LHCN-M2 (cell line): ENCODE measurements around the gene SPDYE6. TPM values are rescaled to one million over a fixed set of nuclear protein-coding genes. Genes with fewer than 3 reads are reported as not detected.

Source experiments
- total RNA-seq: library from RNA; depleted of rRNA; stranded (reverse); fragments of >200 nt; gene quantifications from 2 replicates; pipeline ENCODE4 v1.2.3, GENCODE V29; 2014; rRNA removed

The SPDYE6 gene
- total RNA-seq, 1 experiment from 2014 or later = not detected

Other genes starting within 250 kb of the SPDYE6 start
- 11.9 and 25.8 TPM in 2 replicates for gene SH2B2, start 69.6 kb downstream of the SPDYE6 start, total RNA-seq
- gene PRKRIP1, start 39.9 kb upstream of the SPDYE6 start, total RNA-seq = 26.1 and 32.1 TPM in 2 replicates
- gene ORAI2, start 77.1 kb upstream of the SPDYE6 start, total RNA-seq = 69.7 and 86.8 TPM in 2 replicates
- gene ALKBH4, start 108.4 kb upstream of the SPDYE6 start, total RNA-seq = 20.4 and 25.5 TPM in 2 replicates
- 58.7 and 79.6 TPM in 2 replicates for gene LRWD1, start 108.5 kb upstream of the SPDYE6 start, total RNA-seq
- 25.1 and 42.8 TPM in 2 replicates for gene POLR2J, start 122.5 kb upstream of the SPDYE6 start, total RNA-seq
- gene RASA4B, start 161.3 kb upstream of the SPDYE6 start, total RNA-seq = 0.40 and 1.2 TPM in 2 replicates
- 1.0 and 4.3 TPM in 2 replicates for gene UPK3BL2, start 187.3 kb upstream of the SPDYE6 start, total RNA-seq
- not detected in 2 replicates for gene SPDYE2, start 194.8 kb upstream of the SPDYE6 start, total RNA-seq
- 18.5 and 24.8 TPM in 2 replicates for gene POLR2J3, start 216.1 kb upstream of the SPDYE6 start, total RNA-seq